ENCODE measurements around the gene CDC16.

- TF ChIP-seq CTCF (conservative IDR thresholded peaks at IDR 0.05; ENCODE audit: low read depth, low read length): no peak
- TF ChIP-seq EZH2 (IDR thresholded peaks at IDR 0.05; ENCODE audit: borderline replicate concordance, low read depth, low read length, poor library complexity, severe bottlenecking): no peak
Observed at GRCh38 chr13:114259374-114259773, 24.7 kb downstream of the CDC16 start.

Measured in A673 (cell line).